PC-9 (cell line): ENCODE measurements around the gene NPR1. TPM values are rescaled to one million over a fixed set of nuclear protein-coding genes. Genes with fewer than 3 reads are reported as not detected.

ENCODE experiments used
- BruUV-seq: library from RNA; stranded (reverse); fragments of 400-500 nt; replicated peaks from 2 replicates; lab custom pipeline; 2021; lab: Mats Ljungman, UMichigan
- CTCF ChIA-PET: fragments of 300-600 bp; sonication (Branson Sonifier 250); formaldehyde crosslinking; loops from one replicate; lab custom pipeline; 2022; ENCODE audit warnings: antibody characterized with exemption; lab: Charles Lee
- POLR2A ChIA-PET: fragments of 300-600 bp; sonication (Branson Sonifier 250); formaldehyde crosslinking; loops from one replicate; lab custom pipeline; 2022; ENCODE audit warnings: antibody characterized with exemption; ENCODE audit not compliant: unreplicated experiment; lab: Charles Lee
- DNase-seq, 2 experiments: peaks; one replicate each; pipeline versions ENCODE4 v3.0.0 to v3.0.0-alpha.2; 2015 to 2022; ENCODE audit warnings: mixed read lengths in 1 of 2
- H2AFZ ChIP-seq: fragments of 200-600 bp; sonication (generic); 2 replicates; pipeline ENCODE4 v1.8.1; 2017; ENCODE audit warnings: antibody characterized with exemption
- H3F3A ChIP-seq: fragments of 200-600 bp; sonication (generic); 2 replicates; pipeline ENCODE4 v1.8.1; 2017; ENCODE audit warnings: antibody characterized with exemption, mild to moderate bottlenecking, low read depth; ENCODE audit not compliant: insufficient read depth
- H3K27ac ChIP-seq: fragments of 200-600 bp; sonication (generic); 2 replicates; pipeline ENCODE4 v1.6.1; 2016; ENCODE audit warnings: mixed run types
- H3K27me3 ChIP-seq: fragments of 200-600 bp; sonication (generic); 2 replicates; pipeline ENCODE4 v1.6.1; 2016; ENCODE audit warnings: low read depth, mixed run types; ENCODE audit not compliant: insufficient read depth
- H3K36me3 ChIP-seq: fragments of 200-600 bp; sonication (generic); 2 replicates; pipeline ENCODE4 v1.6.1; 2016; ENCODE audit warnings: low read depth, mixed run types
- H3K4me1 ChIP-seq: fragments of 200-600 bp; sonication (generic); replicated peaks from 2 replicates; pipeline ENCODE4 v1.6.1; 2016; ENCODE audit warnings: mixed run types; ENCODE audit not compliant: insufficient read depth
- H3K4me2 ChIP-seq: fragments of 200-600 bp; sonication (generic); 2 replicates; pipeline ENCODE4 v1.6.1; 2017; ENCODE audit warnings: mixed run types
- H3K4me3 ChIP-seq: fragments of 200-600 bp; sonication (generic); 2 replicates; pipeline ENCODE4 v1.6.1; 2016; ENCODE audit warnings: mixed run types
- H3K79me2 ChIP-seq: fragments of 200-600 bp; sonication (generic); 2 replicates; pipeline ENCODE4 v1.6.1; 2017; ENCODE audit warnings: low read depth, mixed run types
- H3K9me2 ChIP-seq: fragments of 200-600 bp; sonication (generic); 2 replicates; pipeline ENCODE4 v1.8.1; 2017; ENCODE audit warnings: mild to moderate bottlenecking; ENCODE audit not compliant: insufficient read depth
- H3K9me3 ChIP-seq: fragments of 200-600 bp; sonication (generic); 2 replicates; pipeline ENCODE4 v1.8.1; 2016; ENCODE audit warnings: low read depth; ENCODE audit not compliant: insufficient read depth
- H4K20me1 ChIP-seq: fragments of 200-600 bp; sonication (generic); 2 replicates; pipeline ENCODE4 v1.8.1; 2017; ENCODE audit not compliant: insufficient read depth
- EZH2 ChIP-seq: fragments of 200-600 bp; sonication (generic); IDR thresholded peaks from 2 replicates; pipeline ENCODE4 v1.8.0; 2017; ENCODE audit warnings: antibody characterized with exemption, low read depth
- intact Hi-C: fragments of 100-400 bp; cut with micrococcal nuclease; formaldehyde crosslinking; loops from one replicate; pipeline ENCODE4 v1.10.0; 2022; ENCODE audit not compliant: unreplicated experiment
- total RNA-seq: library from RNA; stranded (reverse); gene quantifications from 2 replicates; pipeline ENCODE4 v1.2.3, GENCODE V29; 2021
- TF ChIP-seq, protein P1 (sequence below): fragments of 200-600 bp; sonication (generic); conservative IDR thresholded peaks from 2 replicates; pipeline ENCODE4 v1.6.1; 2017; ENCODE audit warnings: mixed run types, antibody characterized with exemption, mild to moderate bottlenecking, moderate library complexity

Gene NPR1
- total RNA-seq, 1 experiment from 2014 or later = 0.98 TPM

DNA sequence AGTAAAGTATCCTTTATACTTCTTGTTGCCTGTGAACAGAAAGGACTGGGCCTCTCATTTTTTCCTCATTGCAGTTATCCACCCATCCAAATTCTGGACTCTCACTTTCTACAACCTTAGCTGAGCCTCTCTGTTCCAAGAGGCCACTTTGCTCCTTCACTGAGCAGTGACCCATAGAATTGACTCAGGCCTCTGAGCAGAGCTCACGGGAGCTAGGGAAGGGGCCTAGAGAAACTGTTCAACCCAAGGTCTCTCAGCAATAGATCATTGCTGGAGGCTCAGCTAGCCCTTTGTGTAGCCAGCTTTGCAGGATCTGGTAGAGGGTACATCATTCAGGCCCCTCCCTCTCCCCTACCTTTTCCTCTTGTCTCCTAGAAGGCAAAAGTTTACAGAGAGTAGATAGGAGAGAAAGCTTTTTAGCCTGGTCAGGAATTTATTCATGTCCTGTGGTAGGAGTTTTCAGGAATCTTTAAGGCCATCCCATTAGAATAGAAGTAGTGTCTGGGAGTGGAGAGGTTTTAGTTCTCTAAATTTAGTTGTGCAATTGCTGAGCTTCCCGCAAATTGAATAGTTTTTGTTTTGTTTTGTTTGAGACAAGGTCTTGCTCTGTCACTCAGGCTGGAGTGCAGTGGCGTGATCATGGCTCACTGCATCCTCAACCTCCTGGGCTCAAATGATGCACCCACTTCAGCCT, 56.1 kb downstream of the NPR1 start:
- Histone ChIP-seq H3K27me3 (no peaks in the 10 kb centered on the region), H3K9me2 (no peaks in the 10 kb centered on the region), H3K9me3 (no peaks in the 10 kb centered on the region), H3K4me3 (no peak overlapping the region), H3K4me2 (no peak overlapping the region), H3K79me2 (peaks cover 35% of the 10 kb centered on the region), H3K36me3 (0 out of 2 replicates have a peak, but pooled peaks cover 3% of the 10 kb centered on the region), H3K4me1 (peaks cover 7% of the 10 kb centered on the region; the same call in 1 of the 2 replicates), H4K20me1 (no peaks in the 10 kb centered on the region), H2AFZ (no peak overlapping the region), H3F3A (peaks cover 29% of the 10 kb centered on the region; the same call in 1 of the 2 replicates), H3K27ac (no peak overlapping the region)
- ChIA-PET POLR2A (no interaction called here), CTCF (no interaction called here)
- DNase-seq = no peak
- intact Hi-C loops = no loop called here
- TF ChIP-seq, protein P1, sequence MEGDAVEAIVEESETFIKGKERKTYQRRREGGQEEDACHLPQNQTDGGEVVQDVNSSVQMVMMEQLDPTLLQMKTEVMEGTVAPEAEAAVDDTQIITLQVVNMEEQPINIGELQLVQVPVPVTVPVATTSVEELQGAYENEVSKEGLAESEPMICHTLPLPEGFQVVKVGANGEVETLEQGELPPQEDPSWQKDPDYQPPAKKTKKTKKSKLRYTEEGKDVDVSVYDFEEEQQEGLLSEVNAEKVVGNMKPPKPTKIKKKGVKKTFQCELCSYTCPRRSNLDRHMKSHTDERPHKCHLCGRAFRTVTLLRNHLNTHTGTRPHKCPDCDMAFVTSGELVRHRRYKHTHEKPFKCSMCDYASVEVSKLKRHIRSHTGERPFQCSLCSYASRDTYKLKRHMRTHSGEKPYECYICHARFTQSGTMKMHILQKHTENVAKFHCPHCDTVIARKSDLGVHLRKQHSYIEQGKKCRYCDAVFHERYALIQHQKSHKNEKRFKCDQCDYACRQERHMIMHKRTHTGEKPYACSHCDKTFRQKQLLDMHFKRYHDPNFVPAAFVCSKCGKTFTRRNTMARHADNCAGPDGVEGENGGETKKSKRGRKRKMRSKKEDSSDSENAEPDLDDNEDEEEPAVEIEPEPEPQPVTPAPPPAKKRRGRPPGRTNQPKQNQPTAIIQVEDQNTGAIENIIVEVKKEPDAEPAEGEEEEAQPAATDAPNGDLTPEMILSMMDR = no peak
- TF ChIP-seq EZH2 = no peak
- BruUV-seq = no TSS peak

DNA sequence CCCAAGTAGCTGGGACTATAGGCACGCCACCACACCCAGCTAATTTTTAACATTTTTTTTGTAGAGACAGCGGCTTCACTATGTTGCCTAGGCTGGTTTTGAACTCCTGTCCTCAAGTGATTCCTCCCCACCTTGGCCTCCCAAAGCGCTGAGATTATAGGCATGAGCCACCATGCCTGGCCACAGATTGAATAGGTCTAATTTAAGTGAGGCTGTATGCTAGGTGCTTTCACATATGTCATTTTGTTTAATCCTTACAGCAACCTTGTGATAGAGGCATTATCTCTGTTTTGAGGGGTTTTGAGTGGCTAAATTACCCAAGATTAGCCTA, 56.6 kb downstream of the NPR1 start:
- POLR2A ChIA-PET = no interaction called here
- Histone ChIP-seq H3K27ac (no peak overlapping the region), H3K79me2 (peaks cover 30% of the 10 kb centered on the region), H3K4me3 (no peak overlapping the region), H2AFZ (no peak overlapping the region), H3K9me3 (no peaks in the 10 kb centered on the region), H3K27me3 (no peaks in the 10 kb centered on the region), H3K4me2 (no peak overlapping the region), H3K9me2 (no peaks in the 10 kb centered on the region), H4K20me1 (no peaks in the 10 kb centered on the region), H3F3A (peaks cover 24% of the 10 kb centered on the region; the same call in 1 of the 2 replicates), H3K36me3 (0 out of 2 replicates have a peak, but pooled peaks cover 5% of the 10 kb centered on the region), H3K4me1 (peaks cover 2% of the 10 kb centered on the region; the same call in 1 of the 2 replicates)
- no TSS peak for BruUV-seq
- TF ChIP-seq, protein P1 = no peak
- TF ChIP-seq EZH2 = no peak
- CTCF ChIA-PET = no interaction called here
- no peak for DNase-seq
- intact Hi-C loops = no loop called here

DNA sequence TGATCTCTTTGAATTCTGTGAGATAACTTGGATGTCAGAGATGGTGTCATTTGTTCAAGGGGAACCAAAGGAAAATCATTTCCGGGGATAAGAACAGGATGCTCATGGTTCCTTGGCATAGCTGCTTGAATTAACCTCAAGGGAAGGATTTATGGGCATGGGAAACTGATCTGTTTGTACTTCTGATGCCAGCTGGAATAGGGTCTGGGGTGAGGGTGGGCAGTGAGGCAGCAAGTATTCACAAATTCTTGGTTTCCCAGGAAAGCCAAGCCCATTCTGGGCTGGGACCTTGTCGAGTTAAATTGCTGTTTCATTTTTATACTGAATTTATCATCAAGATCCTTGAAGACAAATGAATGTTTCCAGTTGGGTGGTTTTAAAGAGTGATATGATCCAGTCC, 63.5 kb downstream of the NPR1 start:
- H3K9me2 ChIP-seq = no peaks in the 10 kb centered on the region
- TF ChIP-seq, protein P1 = no peak
- TF ChIP-seq EZH2 = no peak
- H3K36me3 ChIP-seq = peaks cover 32% of the 10 kb centered on the region
- no peaks in the 10 kb centered on the region; the same call in 1 of the 2 replicates for H3F3A ChIP-seq
- no peaks in the 10 kb centered on the region for H3K9me3 ChIP-seq
- H4K20me1 ChIP-seq = no peaks in the 10 kb centered on the region
- intact Hi-C loops = no loop called here
- no peak overlapping the region for H3K4me3 ChIP-seq
- H3K27me3 ChIP-seq = no peaks in the 10 kb centered on the region
- no peaks in the 10 kb centered on the region for H3K79me2 ChIP-seq
- POLR2A ChIA-PET = no interaction called here
- H3K4me1 ChIP-seq = no peaks in the 10 kb centered on the region
- no peak for DNase-seq
- CTCF ChIA-PET = no interaction called here
- no peak overlapping the region for H2AFZ ChIP-seq
- BruUV-seq = no TSS peak
- no peak overlapping the region for H3K4me2 ChIP-seq
- H3K27ac ChIP-seq = no peak overlapping the region
